Cardiac muscle cell (in vitro differentiated cells and primary cell): Measurements from ENCODE around the gene SOX6. TPM values are rescaled to one million over a fixed set of nuclear protein-coding genes. Genes with fewer than 3 reads are reported as not detected.

Source experiments
- DNase-seq, 2 donors: peaks; one replicate each; pipeline versions ENCODE4 v3.0.0 to v3.0.0-alpha.2; 2010 to 2017; ENCODE audit warnings: low read depth in 1 of 2, low spot score in 1 of 2
- H3K27ac ChIP-seq: fragments of 200-600 bp; sonication (generic); 2 replicates; pipeline ENCODE4 v1.5.1; 2016
- H3K27me3 ChIP-seq: fragments of 200-600 bp; sonication (generic); 2 replicates; pipeline ENCODE4 v1.6.0; 2016; ENCODE audit warnings: control low read depth
- H3K36me3 ChIP-seq: fragments of 200-600 bp; sonication (generic); 2 replicates; pipeline ENCODE4 v1.5.1; 2016; ENCODE audit warnings: control low read depth
- H3K4me1 ChIP-seq: fragments of 200-600 bp; sonication (generic); 2 replicates; pipeline ENCODE4 v1.8.1; 2017; ENCODE audit warnings: low read depth, mild to moderate bottlenecking, mixed run types
- H3K4me3 ChIP-seq: fragments of 200-600 bp; sonication (generic); 2 replicates; pipeline ENCODE4 v1.5.1; 2016; ENCODE audit warnings: mild to moderate bottlenecking
- H3K9me3 ChIP-seq: fragments of 200-600 bp; sonication (generic); 2 replicates; pipeline ENCODE4 v1.5.1; 2017; ENCODE audit warnings: low read depth, mild to moderate bottlenecking, control low read depth
- CTCF ChIP-seq: IDR thresholded peaks from 2 replicates; pipeline ENCODE4 v1.5.1; 2012; ENCODE audit warnings: low read depth, mild to moderate bottlenecking, low read length
- polyA plus RNA-seq: library from polyadenylated mRNA; unstranded; fragments of >200 nt; fragmentation: Nextera tagmentation; extraction: Ambion mirVana; gene quantifications from 2 replicates; pipeline ENCODE4 v1.2.1, GENCODE V29; 2016
- total RNA-seq: library from RNA; depleted of rRNA; stranded (reverse); fragments of >200 nt; gene quantifications from 2 replicates; pipeline ENCODE4 v1.2.3, GENCODE V29; 2016

Gene SOX6
- total and polyA plus RNA-seq, 2 experiments from 2014 or later: 7.0 to 9.6 TPM

DNA sequence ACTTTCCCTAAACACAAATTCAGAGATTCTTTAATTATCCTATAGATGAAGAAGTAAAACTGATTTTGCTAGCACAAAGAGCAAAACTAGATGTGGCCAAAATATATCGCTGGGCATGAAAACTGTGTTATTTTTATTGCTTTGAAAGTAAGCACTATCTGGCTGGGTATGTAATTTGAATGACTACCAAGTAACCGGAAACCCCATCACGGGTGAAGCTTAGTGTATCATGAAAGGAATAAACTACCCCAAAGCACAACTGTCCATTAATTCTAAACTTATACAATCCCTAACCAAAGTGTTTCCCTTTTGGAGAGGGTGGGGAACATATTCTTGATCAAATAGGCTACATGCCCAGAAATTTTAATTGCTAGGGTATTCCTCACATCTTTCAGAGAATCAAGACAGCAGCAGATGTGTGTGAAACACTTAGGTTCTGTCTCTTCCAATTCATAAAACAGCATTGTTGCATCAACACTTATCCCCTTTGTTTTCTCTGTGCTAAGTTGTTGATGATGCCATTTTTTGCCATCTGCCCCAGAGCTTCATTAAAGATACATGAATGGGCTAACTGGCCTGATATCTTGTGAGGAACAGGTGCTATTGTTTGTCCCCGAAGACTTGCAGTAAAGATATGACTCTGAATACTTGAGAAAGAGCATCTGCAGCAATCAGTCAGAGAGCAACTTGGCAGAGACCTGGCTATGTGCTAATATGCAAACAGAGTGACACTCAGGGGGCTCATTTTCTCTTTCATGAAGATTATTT is 238.2 kb downstream of the SOX6 start:
- Histone ChIP-seq H3K4me1 (no peaks in the 10 kb centered on the region), H3K9me3 (no peaks in the 10 kb centered on the region), H3K27me3 (peaks cover 1% of the 10 kb centered on the region), H3K27ac (no peak overlapping the region), H3K36me3 (no peaks in the 10 kb centered on the region), H3K4me3 (no peak overlapping the region)
- TF ChIP-seq CTCF: no peak
- DNase-seq: no peak

DNA sequence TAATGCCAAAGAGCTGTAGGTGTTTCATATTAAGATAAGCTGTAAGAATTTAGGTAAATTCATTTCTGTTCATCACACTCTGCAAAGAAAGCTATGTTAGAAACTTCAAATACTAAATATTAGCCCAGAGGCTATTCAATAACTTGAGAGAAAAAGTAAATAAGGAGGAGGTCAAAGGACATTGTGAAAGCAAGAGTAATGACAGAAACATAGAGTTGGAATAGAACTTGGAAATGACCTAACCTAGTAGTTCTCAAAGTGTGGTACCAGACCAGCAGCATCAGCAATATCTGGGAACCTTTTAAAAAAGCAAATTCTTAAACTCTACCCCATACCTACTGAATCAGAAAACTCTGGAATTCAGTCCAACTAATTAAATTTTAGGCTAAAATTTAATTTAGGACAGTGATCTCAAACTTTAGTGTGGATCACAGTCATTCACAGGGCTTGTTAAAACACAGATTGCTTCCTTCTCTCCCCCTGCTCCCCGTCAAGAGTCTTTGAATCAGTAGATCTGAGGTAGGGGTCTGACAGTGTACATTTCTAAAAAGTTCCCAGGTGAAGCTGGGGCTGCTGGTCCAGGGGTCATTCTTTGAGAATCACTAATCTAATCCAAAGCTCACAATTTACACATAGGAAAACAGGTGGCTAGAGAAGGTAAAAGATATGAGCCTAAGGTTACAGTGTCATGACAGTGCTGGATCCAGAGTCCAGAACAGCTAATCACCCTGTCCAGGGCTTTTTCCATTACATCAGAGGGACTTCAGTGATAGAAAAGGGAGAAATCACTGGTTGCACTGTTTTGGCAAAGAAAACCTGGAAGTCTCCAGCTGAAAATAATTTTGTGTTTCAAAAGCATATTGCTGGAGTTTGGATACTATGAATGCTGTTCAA is 241.1 kb downstream of the SOX6 start:
- peaks cover 15% of the 10 kb centered on the region for H3K27me3 ChIP-seq
- H3K36me3 ChIP-seq: no peaks in the 10 kb centered on the region
- no peak for TF ChIP-seq CTCF
- H3K9me3 ChIP-seq: no peaks in the 10 kb centered on the region
- H3K27ac ChIP-seq: no peak overlapping the region
- no peak for DNase-seq
- no peak overlapping the region for H3K4me3 ChIP-seq
- H3K4me1 ChIP-seq: peaks cover 6% of the 10 kb centered on the region

DNA sequence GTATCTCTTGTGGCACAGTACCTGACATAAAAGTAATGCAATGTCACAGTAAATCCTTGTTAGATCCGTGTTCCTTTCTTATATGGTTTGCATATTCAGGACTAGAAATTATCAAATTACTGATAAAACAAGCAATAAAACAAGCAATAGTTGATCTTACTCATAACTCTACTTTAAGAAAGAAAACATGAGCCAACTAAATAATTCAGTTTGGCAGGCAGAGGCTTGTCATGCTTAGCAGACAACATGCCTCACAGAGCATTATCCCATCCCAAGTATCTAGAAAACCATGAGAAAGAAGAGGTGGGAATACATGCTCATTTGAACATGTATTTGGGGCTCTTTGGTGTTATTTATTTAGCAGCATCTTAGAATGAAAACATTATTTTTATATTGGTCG is 241.9 kb downstream of the SOX6 start:
- DNase-seq: no peak
- Histone ChIP-seq H3K4me3 (no peak overlapping the region), H3K36me3 (no peaks in the 10 kb centered on the region), H3K27ac (no peak overlapping the region), H3K4me1 (peaks cover 6% of the 10 kb centered on the region), H3K9me3 (no peaks in the 10 kb centered on the region), H3K27me3 (peaks cover 19% of the 10 kb centered on the region)
- no peak for TF ChIP-seq CTCF

DNA sequence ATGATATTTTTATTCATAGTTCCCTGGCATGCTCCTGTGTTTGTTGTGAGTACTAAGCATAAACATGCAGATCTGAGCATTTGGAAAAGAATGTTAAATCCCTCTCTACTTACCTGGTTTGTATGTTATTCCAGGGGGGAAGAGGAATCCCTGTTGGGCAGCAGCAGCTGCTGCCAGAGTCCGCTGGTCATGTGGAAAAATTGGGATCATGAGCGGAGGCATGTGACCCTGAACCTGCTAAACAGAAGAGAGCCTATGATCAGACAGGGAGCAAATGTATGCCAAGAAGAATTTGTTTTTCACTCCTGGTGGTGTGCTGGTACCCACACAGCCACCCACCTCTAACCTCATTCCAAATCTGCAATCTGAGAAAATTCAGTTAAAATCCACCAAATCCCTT is 244.7 kb downstream of the SOX6 start:
- H3K4me1 ChIP-seq: peaks cover 6% of the 10 kb centered on the region
- H3K36me3 ChIP-seq: no peaks in the 10 kb centered on the region
- no peak overlapping the region for H3K4me3 ChIP-seq
- DNase-seq: peak in 1 of 2 donors; percentile 6
- no peak for TF ChIP-seq CTCF
- H3K27me3 ChIP-seq: peaks cover 19% of the 10 kb centered on the region
- no peaks in the 10 kb centered on the region for H3K9me3 ChIP-seq
- H3K27ac ChIP-seq: no peak overlapping the region

- Histone ChIP-seq H3K4me3 (no peak overlapping the region), H3K27ac (no peak overlapping the region), H3K27me3 (peaks cover 19% of the 10 kb centered on the region), H3K9me3 (no peaks in the 10 kb centered on the region), H3K36me3 (no peaks in the 10 kb centered on the region), H3K4me1 (peaks cover 6% of the 10 kb centered on the region)
- TF ChIP-seq CTCF: no peak
- no peak for DNase-seq
These were observed 245.5 kb downstream of the SOX6 start for GRCh38 chr11:16110886-16111285.
